ENCODE measurements around the gene SFI1. TPM values are rescaled to one million over a fixed set of nuclear protein-coding genes. Genes with fewer than 3 reads are reported as not detected.

SFI1 gene
- total and polyA plus RNA-seq, 2 of the 8 experiments (the other 6 are each of a cell fraction or from before 2014, with no cell fraction given), result 10.4 to 30.1 TPM

- no peak overlapping the region for H3K4me3 ChIP-seq (ENCODE audit: extremely low read depth in 1 of 4, insufficient read depth in 2 of 4, low read depth in 3 of 4, low read length in 4 of 4)
- no peak for TF ChIP-seq SIRT6 (IDR thresholded peaks at IDR 0.05; ENCODE audit: low read length)
- TF ChIP-seq USF2 (IDR thresholded peaks at IDR 0.05; ENCODE audit: low read length), result no peak
- TF ChIP-seq RNF2 (IDR thresholded peaks at IDR 0.05; ENCODE audit: borderline replicate concordance, low read depth, low read length, missing control alignments, poor library complexity, severe bottlenecking), result no peak
- TF ChIP-seq BACH1 (IDR thresholded peaks at IDR 0.05; ENCODE audit: low read length), result no peak
- H3K9me3 ChIP-seq (ENCODE audit: insufficient read depth in 2 of 2, low read depth in 1 of 2, low read length in 1 of 2), result no peaks in the 10 kb centered on the region
- ChIA-PET POLR2A (ENCODE audit: partially characterized antibody) (no interaction called here), CTCF (ENCODE audit: partially characterized antibody) (interaction anchor here (0.8 kb wide), 2 partner anchors 13 to 14 kb away, joined by 3 read pairs; no protein-coding TSS in a partner anchor)
- no peak overlapping the region for H3K4ac ChIP-seq (replicated peaks; ENCODE audit: insufficient read length, low read depth, low read length)
- no peaks in the 10 kb centered on the region for H3K23me2 ChIP-seq (ENCODE audit: low read depth, low read length)
- H3K27ac ChIP-seq (ENCODE audit: low read depth, low read length), result no peak overlapping the region
- peaks cover 3 to 83% of the 10 kb centered on the region in 2 experiments; a peak in 3 of 4 replicates for H3K79me2 ChIP-seq (ENCODE audit: control insufficient read depth in 1 of 2, insufficient read depth in 2 of 2, low read length in 2 of 2)
- no peak overlapping the region for H4K5ac ChIP-seq (ENCODE audit: insufficient read length, low read depth, low read length)
- H4K91ac ChIP-seq (replicated peaks; ENCODE audit: insufficient read length, low read length), result no peak overlapping the region
- H3K23ac ChIP-seq (ENCODE audit: insufficient read length), result no peak overlapping the region
- H2BK15ac ChIP-seq (ENCODE audit: low read length), result no peak overlapping the region
- H3K56ac ChIP-seq (replicated peaks; ENCODE audit: insufficient read length, low read depth, low read length), result no peak overlapping the region
- no peak overlapping the region for H3K9ac ChIP-seq (replicated peaks in 1 of 4; ENCODE audit: extremely low read depth in 1 of 4, low read depth in 3 of 4, low read length in 3 of 4)
- no peak overlapping the region for H2BK5ac ChIP-seq (ENCODE audit: low read depth, low read length)
- H2BK20ac ChIP-seq (ENCODE audit: low read length), result no peak overlapping the region
- no peaks in the 10 kb centered on the region for H3K27me3 ChIP-seq (replicated peaks in 1 of 4; ENCODE audit: control insufficient read depth in 3 of 4, extremely low read depth in 1 of 4, insufficient read depth in 3 of 4, low read length in 3 of 4)
- no peak overlapping the region for H3K18ac ChIP-seq (ENCODE audit: extremely low read depth, low read length)
- H2AK5ac ChIP-seq (ENCODE audit: low read depth, low read length), result no peak overlapping the region
- no peak overlapping the region for H2BK12ac ChIP-seq (ENCODE audit: low read depth, low read length)
- H4K8ac ChIP-seq (ENCODE audit: extremely low read depth, insufficient read depth, low read length), result no peak overlapping the region
- DNase-seq (ENCODE audit: low read depth in 1 of 2, low spot score in 2 of 2), result no peak
- H2BK120ac ChIP-seq (replicated peaks; ENCODE audit: low read depth, low read length), result no peak overlapping the region
- H3K79me1 ChIP-seq (ENCODE audit: low read depth, low read length), result peaks cover 13% of the 10 kb centered on the region
- WGBS, 2 experiments (ENCODE audit: extremely low coverage in 1 of 2, insufficient coverage in 1 of 2, insufficient read length in 1 of 2, insufficient replicate concordance in 2 of 2, low coverage in 1 of 2, low lambda C conversion rate in 2 of 2, missing lambda C conversion rate in 1 of 2), result 83% methylated on average over 2 of the region's 2 CpGs; no CpG with 5 or more reads in 1 of the 2 experiments
- peaks cover 0 to 5% of the 10 kb centered on the region in 2 experiments for H4K20me1 ChIP-seq (replicated peaks in 1 of 2; ENCODE audit: control insufficient read depth in 1 of 2, insufficient read depth in 2 of 2, low read length in 2 of 2)
- peaks cover 0 to 6% (median 0%) of the 10 kb centered on the region in 4 experiments; a peak in 1 of 8 replicates for H3K36me3 ChIP-seq (ENCODE audit: control insufficient read depth in 2 of 4, insufficient read depth in 4 of 4, low read length in 3 of 4)
- H2AFZ ChIP-seq (ENCODE audit: low read length), result no peak overlapping the region
- FAIRE-seq, result no peak
- H3K14ac ChIP-seq (ENCODE audit: insufficient read length), result no peak overlapping the region
- no peaks in the 10 kb centered on the region for H3K4me1 ChIP-seq (replicated peaks in 1 of 4; ENCODE audit: control insufficient read depth in 3 of 4, insufficient read depth in 4 of 4, low read length in 3 of 4)
- no peak overlapping the region for H3K4me2 ChIP-seq (ENCODE audit: insufficient read depth in 1 of 2, low read depth in 2 of 2, low read length in 2 of 2)
Measured at GRCh38 chr22:31653944-31654343, 157.6 kb downstream of the SFI1 start.
